ENCODE measurements around the gene DHX32. TPM values are rescaled to one million over a fixed set of nuclear protein-coding genes. Genes with fewer than 3 reads are reported as not detected.

The DHX32 gene
- total RNA-seq, 1 experiment from 2014 or later = 12.0 TPM

DNA sequence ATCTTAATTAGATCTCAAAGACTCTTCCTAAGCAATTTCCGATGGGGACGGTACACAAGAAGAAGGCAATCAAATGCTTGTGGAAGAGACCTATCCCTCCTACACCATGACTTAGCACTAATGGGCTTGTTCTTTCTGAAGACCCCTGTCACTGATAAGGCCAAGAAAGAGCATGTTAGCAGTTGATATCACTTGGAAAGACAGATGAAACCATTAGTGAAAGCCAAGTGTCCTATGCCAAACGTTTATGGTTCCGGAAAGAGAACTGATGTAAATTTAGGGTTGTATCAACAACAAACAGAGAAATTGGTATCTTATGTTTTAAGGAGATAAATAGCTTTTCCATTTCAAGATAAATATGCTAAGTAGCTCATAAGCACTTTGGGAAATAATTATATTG lies 64.5 kb downstream of the DHX32 start:
- H3K9me3 Mint-ChIP-seq = no peaks in the 10 kb centered on the region
- Histone ChIP-seq H2AK5ac (ENCODE audit: insufficient read length, low read length) (no peak overlapping the region), H3K27ac (ENCODE audit: insufficient read length, low read depth, low read length) (no peak overlapping the region), H2BK5ac (ENCODE audit: insufficient read length, low read length) (no peak overlapping the region), H4K91ac (ENCODE audit: insufficient read length, low read depth, low read length) (no peak overlapping the region), H4K20me1 (ENCODE audit: control insufficient read depth, insufficient read depth, insufficient read length) (no peaks in the 10 kb centered on the region), H3K56ac (ENCODE audit: insufficient read length, low read depth, low read length) (no peak overlapping the region), H3K79me2 (ENCODE audit: insufficient read depth, low read length) (no peaks in the 10 kb centered on the region), H2BK12ac (ENCODE audit: insufficient read length, low read depth, low read length) (no peak overlapping the region), H3K18ac (ENCODE audit: insufficient read length, low read depth, low read length) (no peak overlapping the region), H3K4me2 (ENCODE audit: insufficient read depth, insufficient read length, low read length) (no peak overlapping the region), H3K23ac (ENCODE audit: insufficient read length, low read depth, low read length) (no peak overlapping the region), H2BK15ac (ENCODE audit: low read depth, low read length) (no peak overlapping the region), H3K9me3 (ENCODE audit: control insufficient read depth, low read depth, low read length) (no peaks in the 10 kb centered on the region), H3K27me3 (ENCODE audit: insufficient read depth, low read length) (no peaks in the 10 kb centered on the region), H2BK120ac (ENCODE audit: low read depth, low read length, poor library complexity, severe bottlenecking) (no peak overlapping the region), H3K9ac (ENCODE audit: extremely low read depth, insufficient read length, low read length) (no peak overlapping the region), H3K23me2 (ENCODE audit: insufficient read length, low read depth, low read length, poor library complexity, severe bottlenecking) (no peaks in the 10 kb centered on the region), H3K79me1 (ENCODE audit: insufficient read depth, low read depth, low read length, poor library complexity, severe bottlenecking) (no peaks in the 10 kb centered on the region), H2BK20ac (ENCODE audit: low read depth, low read length, poor library complexity, severe bottlenecking) (no peak overlapping the region), H3K4ac (ENCODE audit: low read depth, low read length) (no peak overlapping the region), H3T11ph (ENCODE audit: low read length) (no peak overlapping the region), H3K14ac (ENCODE audit: insufficient read depth, low read length) (no peak overlapping the region), H3K4me1 (ENCODE audit: insufficient read depth, low read length) (no peaks in the 10 kb centered on the region), H4K5ac (ENCODE audit: insufficient read length, low read depth, low read length) (no peak overlapping the region), H2AFZ (ENCODE audit: low read length) (no peak overlapping the region), H4K8ac (replicated peaks; ENCODE audit: insufficient read length, low read depth, low read length) (no peak overlapping the region)
- no CpG with 5 or more reads among the region's 4 CpGs for WGBS (ENCODE audit: extremely low coverage, insufficient read length, low lambda C conversion rate)
- no peak overlapping the region for H3K4me3 Mint-ChIP-seq
- no peaks in the 10 kb centered on the region for H3K4me1 Mint-ChIP-seq
- H3K36me3 Mint-ChIP-seq (ENCODE audit: insufficient read depth in 1 of 3, low read depth in 3 of 3) = peaks cover 0 to 27% (median 24%) of the 10 kb centered on the region in 3 experiments; a peak in 5 of 7 replicates
- no peak overlapping the region for H3K27ac Mint-ChIP-seq
- H3K27me3 Mint-ChIP-seq (ENCODE audit: low read depth) = no peaks in the 10 kb centered on the region
- TF ChIP-seq, protein P1, sequence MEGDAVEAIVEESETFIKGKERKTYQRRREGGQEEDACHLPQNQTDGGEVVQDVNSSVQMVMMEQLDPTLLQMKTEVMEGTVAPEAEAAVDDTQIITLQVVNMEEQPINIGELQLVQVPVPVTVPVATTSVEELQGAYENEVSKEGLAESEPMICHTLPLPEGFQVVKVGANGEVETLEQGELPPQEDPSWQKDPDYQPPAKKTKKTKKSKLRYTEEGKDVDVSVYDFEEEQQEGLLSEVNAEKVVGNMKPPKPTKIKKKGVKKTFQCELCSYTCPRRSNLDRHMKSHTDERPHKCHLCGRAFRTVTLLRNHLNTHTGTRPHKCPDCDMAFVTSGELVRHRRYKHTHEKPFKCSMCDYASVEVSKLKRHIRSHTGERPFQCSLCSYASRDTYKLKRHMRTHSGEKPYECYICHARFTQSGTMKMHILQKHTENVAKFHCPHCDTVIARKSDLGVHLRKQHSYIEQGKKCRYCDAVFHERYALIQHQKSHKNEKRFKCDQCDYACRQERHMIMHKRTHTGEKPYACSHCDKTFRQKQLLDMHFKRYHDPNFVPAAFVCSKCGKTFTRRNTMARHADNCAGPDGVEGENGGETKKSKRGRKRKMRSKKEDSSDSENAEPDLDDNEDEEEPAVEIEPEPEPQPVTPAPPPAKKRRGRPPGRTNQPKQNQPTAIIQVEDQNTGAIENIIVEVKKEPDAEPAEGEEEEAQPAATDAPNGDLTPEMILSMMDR (conservative IDR thresholded peaks at IDR 0.05) = no peak
- DNase-seq = no peak
